ENCODE data around the gene FSTL1. TPM values are rescaled to one million over a fixed set of nuclear protein-coding genes. Genes with fewer than 3 reads are reported as not detected.
A peak's percentile ranks its signal among the peaks of the same experiment; 100 is the strongest.

The FSTL1 gene
- total and polyA plus RNA-seq, 11 donors = 43.8 to 667 (median 179) TPM

DNA sequence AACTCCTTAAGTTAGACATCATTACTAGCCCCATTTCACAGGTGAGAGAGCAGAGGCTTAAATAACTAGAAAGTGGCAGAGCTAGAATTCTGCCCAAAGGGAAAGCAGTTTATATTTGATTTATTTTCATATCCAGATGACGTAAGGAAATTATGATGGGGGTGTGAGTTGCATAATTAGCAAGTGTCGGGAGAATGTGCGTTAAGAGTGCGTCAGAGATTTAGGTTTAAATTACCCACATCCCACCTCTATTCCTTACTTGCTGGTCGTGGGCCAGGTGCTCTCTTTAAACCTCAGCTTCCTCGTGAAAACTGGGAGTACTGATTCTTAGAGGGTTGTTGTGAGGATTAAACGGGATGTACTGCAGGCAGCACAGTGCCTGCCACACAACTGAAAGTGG lies 32.3 kb downstream of the FSTL1 start:
- ATAC-seq = no peak
- H3K27ac ChIP-seq = peak overlapping the region; percentile 65 to 92 (median 86)

GRCh38 chr3:120417272-120417911 lies 33.4 kb downstream of the FSTL1 start:
- 1 to 2% (median 2%) methylated on average over 9 of the region's 9 CpGs for WGBS, 4 donors
- DNase-seq (peak; percentile 88 to 94 (median 93)), ATAC-seq (peak; percentile 34 to 73 (median 60))
- intact Hi-C loops (cut with DNase I) = loop anchor here (1.0 to 10.0 kb wide), 16 partner anchors 35 to 523 kb away; partner anchors contain the start of genes GSK3B (in 4 of the 10), LRRC58 (in 4 of the 10), FSTL1 (in 2 of the 10) and GTF2E1 (in 1 of the 10)
- H3K27ac ChIP-seq = peak overlapping the region; percentile 65 to 92 (median 86)
- peaks cover 16 to 79% (median 62%) of the 10 kb centered on the region in 12 donors for H3K4me1 ChIP-seq
- TF ChIP-seq POLR2A (IDR thresholded peaks at IDR 0.05) (peak in 1 of 2 donors; percentile 48), CTCF (IDR thresholded peaks at IDR 0.05) (peak; percentile 84 to 95 (median 88))
- peak overlapping the region in 9 of 12 donors; percentile 10 to 47 (median 32) for H3K4me3 ChIP-seq
- H3K9me3 ChIP-seq = no peaks in the 10 kb centered on the region
- peaks cover 0 to 23% (median 6%) of the 10 kb centered on the region in 9 donors for H3K36me3 ChIP-seq
- no peaks in the 10 kb centered on the region for H3K27me3 ChIP-seq

More for the DNA sequence above, 32.3 kb downstream of the FSTL1 start:
- 42 to 49% (median 45%) methylated on average over 7 of the region's 7 CpGs for WGBS, 4 donors
- H3K36me3 ChIP-seq = peaks cover 0 to 17% (median 4%) of the 10 kb centered on the region in 9 donors
- peak overlapping the region in 1 of 12 donors; percentile 17 for H3K4me3 ChIP-seq
- intact Hi-C loops (cut with DNase I) = loop anchor here in 9 of 10 donors (2.0 to 10.0 kb wide), 13 partner anchors 32 to 524 kb away; partner anchors contain the start of genes GSK3B (in 4 of the 9), FSTL1 (in 3 of the 9), LRRC58 (in 2 of the 9) and GTF2E1 (in 1 of the 9)
- no peaks in the 10 kb centered on the region for H3K9me3 ChIP-seq
- TF ChIP-seq POLR2A (IDR thresholded peaks at IDR 0.05) (peak in 1 of 2 donors; percentile 25), CTCF (IDR thresholded peaks at IDR 0.05) (no peak)
- no peaks in the 10 kb centered on the region for H3K27me3 ChIP-seq
- DNase-seq = no peak
- H3K4me1 ChIP-seq = peaks cover 19 to 83% (median 63%) of the 10 kb centered on the region in 12 donors

GRCh38 chr3:120416868-120417267 lies 33.9 kb downstream of the FSTL1 start:
- DNase-seq (peak in 1 of 5 donors; percentile 25), ATAC-seq (peak in 1 of 4 donors; percentile 0)
- Histone ChIP-seq H3K27me3 (no peaks in the 10 kb centered on the region), H3K27ac (peak overlapping the region; percentile 6 to 90 (median 82)), H3K9me3 (no peaks in the 10 kb centered on the region), H3K36me3 (peaks cover 0 to 28% (median 11%) of the 10 kb centered on the region in 9 donors), H3K4me3 (peak overlapping the region in 5 of 12 donors; percentile 8 to 47 (median 24)), H3K4me1 (peaks cover 16 to 74% (median 58%) of the 10 kb centered on the region in 12 donors)
- intact Hi-C loops (cut with DNase I) = loop anchor here (1.0 to 10.0 kb wide), 16 partner anchors 35 to 522 kb away; partner anchors contain the start of genes GSK3B (in 4 of the 10), LRRC58 (in 4 of the 10), FSTL1 (in 2 of the 10) and GTF2E1 (in 1 of the 10)
- WGBS, 4 donors = 13 to 26% (median 22%) methylated on average over 2 of the region's 2 CpGs
- TF ChIP-seq POLR2A (IDR thresholded peaks at IDR 0.05) (no peak), CTCF (IDR thresholded peaks at IDR 0.05) (no peak)

DNA sequence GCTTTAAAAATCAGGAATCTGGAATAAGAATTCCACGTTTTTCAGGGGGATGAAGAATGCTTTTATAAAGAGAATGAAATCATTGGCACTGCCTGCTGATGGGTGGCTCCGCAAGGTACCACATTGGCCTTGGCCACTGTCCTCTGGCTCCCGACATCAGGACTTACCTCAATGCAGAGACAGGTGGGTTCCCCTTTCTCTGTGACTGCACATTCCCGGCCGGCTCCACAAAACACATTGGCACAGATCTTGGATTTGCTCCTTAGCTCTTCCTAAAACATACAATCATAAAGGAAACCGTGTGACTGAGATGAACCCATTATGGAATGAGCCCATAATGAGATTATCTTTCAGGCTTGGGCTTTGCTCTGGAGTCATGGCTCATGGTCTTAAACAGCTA lies 35.0 kb downstream of the FSTL1 start:
- no peaks in the 10 kb centered on the region for H3K9me3 ChIP-seq
- ATAC-seq = no peak
- TF ChIP-seq CTCF (IDR thresholded peaks at IDR 0.05) = no peak
- no peak for TF ChIP-seq POLR2A (IDR thresholded peaks at IDR 0.05)
- H3K27ac ChIP-seq = peak overlapping the region in 11 of 12 donors; percentile 2 to 90 (median 80)
- DNase-seq = no peak
- intact Hi-C loops (cut with DNase I) = loop anchor here (2.0 to 10.0 kb wide), 14 partner anchors 37 to 521 kb away; partner anchors contain the start of genes GSK3B (in 4 of the 10), LRRC58 (in 3 of the 10), FSTL1 (in 2 of the 10) and GTF2E1 (in 1 of the 10)
- H3K27me3 ChIP-seq = no peaks in the 10 kb centered on the region
- no peak overlapping the region for H3K4me3 ChIP-seq
- WGBS, 4 donors = 79 to 86% (median 82%) methylated on average over 6 of the region's 6 CpGs
- H3K36me3 ChIP-seq = peaks cover 0 to 39% (median 22%) of the 10 kb centered on the region in 9 donors
- H3K4me1 ChIP-seq = peaks cover 16 to 71% (median 50%) of the 10 kb centered on the region in 12 donors

All from heart left ventricle (tissue), 16 donors.